SH-SY5Y (cell line): ENCODE data around the gene ZNF154.

Source experiments
- GATA2 ChIP-seq: IDR thresholded peaks from 2 replicates; pipeline ENCODE4 v1.6.1; 2011; ENCODE audit warnings: mild to moderate bottlenecking, low read depth, low read length
- GATA3 ChIP-seq: IDR thresholded peaks from 2 replicates; pipeline ENCODE4 v1.6.1; 2011; ENCODE audit warnings: low read depth, mild to moderate bottlenecking, low read length, moderate library complexity

DNA sequence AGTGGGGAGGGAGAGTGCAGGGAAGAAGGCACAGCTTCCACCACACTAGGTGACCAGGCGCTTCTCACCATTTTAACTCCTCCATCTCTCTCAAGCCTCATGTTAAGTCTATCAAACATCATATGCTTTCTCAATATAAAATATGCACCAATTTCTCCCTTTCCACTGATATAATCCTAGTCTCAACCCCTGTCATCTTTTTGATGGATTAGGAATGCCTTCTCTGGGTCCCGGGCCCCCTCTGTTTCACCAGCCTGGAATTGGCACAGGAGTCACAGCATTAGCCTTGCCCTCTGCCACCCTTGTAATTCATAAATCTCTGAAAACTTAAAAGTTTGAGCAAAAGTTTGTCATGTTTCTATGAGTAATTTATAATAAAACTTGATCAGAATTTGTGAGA, 40.4 kb downstream of the ZNF154 start, which contains the start of gene ZSCAN4:
- TF ChIP-seq GATA2 (no peak), GATA3 (no peak)
